Endothelial cell (in vitro differentiated cells): Measurements from ENCODE around the gene POU2F1. TPM values are rescaled to one million over a fixed set of nuclear protein-coding genes. Genes with fewer than 3 reads are reported as not detected.
A peak's percentile ranks its signal among the peaks of the same experiment; 100 is the strongest.

Experiments
- DNase-seq: peaks from one replicate; pipeline ENCODE4 v3.0.0; 2021; ENCODE audit warnings: low spot score
- H3K27ac Mint-ChIP-seq: one replicate; pipeline ENCODE4 v1.8.0; 2021; ENCODE audit warnings: mixed read lengths, inconsistent platforms; ENCODE audit not compliant: unreplicated experiment
- H3K27me3 Mint-ChIP-seq: one replicate; pipeline ENCODE4 v1.8.0; 2021; ENCODE audit warnings: mild to moderate bottlenecking, moderate library complexity, mixed read lengths, inconsistent platforms; ENCODE audit not compliant: unreplicated experiment
- H3K36me3 Mint-ChIP-seq: one replicate; pipeline ENCODE4 v1.8.0; 2021; ENCODE audit warnings: mild to moderate bottlenecking, low read depth, mixed read lengths, inconsistent platforms; ENCODE audit not compliant: unreplicated experiment
- H3K4me1 Mint-ChIP-seq: one replicate; pipeline ENCODE4 v1.8.0; 2021; ENCODE audit warnings: mild to moderate bottlenecking, mixed read lengths, inconsistent platforms; ENCODE audit not compliant: unreplicated experiment
- H3K4me3 Mint-ChIP-seq: one replicate; pipeline ENCODE4 v1.8.0; 2021; ENCODE audit warnings: mild to moderate bottlenecking, mixed read lengths, inconsistent platforms; ENCODE audit not compliant: unreplicated experiment
- H3K9me3 Mint-ChIP-seq: one replicate; pipeline ENCODE4 v1.8.0; 2021; ENCODE audit warnings: mixed read lengths, inconsistent platforms; ENCODE audit not compliant: unreplicated experiment
- total RNA-seq: library from RNA; stranded (reverse); fragmentation: NEBNext Ultra II Directional; extraction: Animal tissue kit (Norgen Biotek cat#: 25700); gene quantifications from one replicate; pipeline ENCODE4 v1.2.1, GENCODE V29; 2021; ENCODE audit not compliant: unreplicated experiment
- TF ChIP-seq, protein P1 (sequence below): fragments of 200-600 bp; sonication (generic); IDR thresholded peaks from one replicate; pipeline ENCODE4 v1.5.0; 2021; ENCODE audit warnings: antibody characterized with exemption; ENCODE audit not compliant: unreplicated experiment

The POU2F1 gene
- total RNA-seq, 1 donor from 2014 or later: 24.5 TPM

DNA sequence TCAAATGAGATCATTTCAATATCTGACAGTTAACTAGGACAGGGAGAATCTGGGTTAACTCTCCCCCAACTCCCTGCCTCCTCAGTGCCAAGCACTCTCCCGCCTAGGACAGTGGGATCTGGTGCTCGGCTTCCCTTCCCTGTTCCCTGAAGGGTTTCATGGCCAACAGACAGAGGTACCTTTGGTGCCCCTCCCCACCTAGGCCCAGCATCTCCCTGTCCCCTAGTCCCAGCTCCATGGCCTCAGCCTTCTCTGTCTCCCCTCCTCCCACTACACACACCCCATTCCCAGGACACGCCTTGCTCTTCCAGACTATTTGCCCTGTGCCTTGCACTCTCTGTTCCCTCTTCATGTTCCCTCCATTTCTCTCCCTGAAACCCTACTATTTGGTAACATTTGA is 220.5 kb downstream of the POU2F1 start:
- H3K36me3 Mint-ChIP-seq: no peaks in the 10 kb centered on the region
- peaks cover 16% of the 10 kb centered on the region for H3K27me3 Mint-ChIP-seq
- no peak overlapping the region for H3K4me3 Mint-ChIP-seq
- H3K9me3 Mint-ChIP-seq: no peaks in the 10 kb centered on the region
- no peak overlapping the region for H3K27ac Mint-ChIP-seq
- no peak for DNase-seq
- H3K4me1 Mint-ChIP-seq: peaks cover 16% of the 10 kb centered on the region
- TF ChIP-seq, protein P1, sequence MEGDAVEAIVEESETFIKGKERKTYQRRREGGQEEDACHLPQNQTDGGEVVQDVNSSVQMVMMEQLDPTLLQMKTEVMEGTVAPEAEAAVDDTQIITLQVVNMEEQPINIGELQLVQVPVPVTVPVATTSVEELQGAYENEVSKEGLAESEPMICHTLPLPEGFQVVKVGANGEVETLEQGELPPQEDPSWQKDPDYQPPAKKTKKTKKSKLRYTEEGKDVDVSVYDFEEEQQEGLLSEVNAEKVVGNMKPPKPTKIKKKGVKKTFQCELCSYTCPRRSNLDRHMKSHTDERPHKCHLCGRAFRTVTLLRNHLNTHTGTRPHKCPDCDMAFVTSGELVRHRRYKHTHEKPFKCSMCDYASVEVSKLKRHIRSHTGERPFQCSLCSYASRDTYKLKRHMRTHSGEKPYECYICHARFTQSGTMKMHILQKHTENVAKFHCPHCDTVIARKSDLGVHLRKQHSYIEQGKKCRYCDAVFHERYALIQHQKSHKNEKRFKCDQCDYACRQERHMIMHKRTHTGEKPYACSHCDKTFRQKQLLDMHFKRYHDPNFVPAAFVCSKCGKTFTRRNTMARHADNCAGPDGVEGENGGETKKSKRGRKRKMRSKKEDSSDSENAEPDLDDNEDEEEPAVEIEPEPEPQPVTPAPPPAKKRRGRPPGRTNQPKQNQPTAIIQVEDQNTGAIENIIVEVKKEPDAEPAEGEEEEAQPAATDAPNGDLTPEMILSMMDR: no peak

GRCh38 chr1:167442142-167442848 is 221.6 kb downstream of the POU2F1 start:
- no peaks in the 10 kb centered on the region for H3K36me3 Mint-ChIP-seq
- H3K4me1 Mint-ChIP-seq: peaks cover 16% of the 10 kb centered on the region
- TF ChIP-seq, protein P1: peak; percentile 56
- H3K27me3 Mint-ChIP-seq: peaks cover 16% of the 10 kb centered on the region
- no peaks in the 10 kb centered on the region for H3K9me3 Mint-ChIP-seq
- H3K4me3 Mint-ChIP-seq: no peak overlapping the region
- peak; percentile 89 for DNase-seq
- H3K27ac Mint-ChIP-seq: peak overlapping the region; percentile 24

- Mint-ChIP-seq H3K4me3 (no peak overlapping the region), H3K27me3 (peaks cover 16% of the 10 kb centered on the region), H3K36me3 (no peaks in the 10 kb centered on the region), H3K9me3 (no peaks in the 10 kb centered on the region), H3K27ac (peak overlapping the region; percentile 24), H3K4me1 (peaks cover 16% of the 10 kb centered on the region)
- DNase-seq: no peak
- TF ChIP-seq, protein P1: no peak
Measured at GRCh38 chr1:167442854-167443565, 222.3 kb downstream of the POU2F1 start.

- Mint-ChIP-seq H3K36me3 (no peaks in the 10 kb centered on the region), H3K4me1 (peaks cover 16% of the 10 kb centered on the region), H3K27me3 (peaks cover 12% of the 10 kb centered on the region), H3K27ac (no peak overlapping the region), H3K9me3 (no peaks in the 10 kb centered on the region), H3K4me3 (no peak overlapping the region)
- TF ChIP-seq, protein P1: no peak
- DNase-seq: no peak
Measured at GRCh38 chr1:167443757-167444156, 223.1 kb downstream of the POU2F1 start.

DNA sequence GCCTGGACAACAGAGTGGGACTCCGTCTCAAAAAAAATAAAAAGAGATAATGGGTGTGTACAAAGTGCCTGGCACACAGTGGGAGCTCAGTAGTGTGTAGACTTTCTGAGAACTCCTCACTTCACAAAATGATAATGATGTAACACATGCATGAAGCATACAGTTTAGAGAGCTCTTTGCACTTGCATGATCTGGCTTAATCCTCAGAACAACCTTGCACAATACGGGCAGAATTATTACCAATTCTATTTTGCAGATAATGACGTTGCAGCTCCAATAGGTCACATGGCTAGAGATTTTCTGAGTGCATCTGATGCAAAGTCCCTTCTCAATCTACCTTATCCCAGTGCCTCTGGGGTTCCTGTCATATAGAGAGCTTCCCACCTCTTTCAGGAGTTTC is 226.3 kb downstream of the POU2F1 start:
- no peak for DNase-seq
- Mint-ChIP-seq H3K27ac (no peak overlapping the region), H3K4me1 (peaks cover 14% of the 10 kb centered on the region), H3K9me3 (no peaks in the 10 kb centered on the region), H3K4me3 (no peak overlapping the region), H3K36me3 (no peaks in the 10 kb centered on the region), H3K27me3 (peaks cover 9% of the 10 kb centered on the region)
- TF ChIP-seq, protein P1: no peak
